Fibroblast of peridontal ligament (primary cell): Measurements from ENCODE around the gene RIPPLY3.
"Not testable (repeated sequence)": the region's sequence is repeated elsewhere in the genome, so short reads cannot be mapped to it uniquely, and the experiment has no call there.

Experiments
- DNase-seq: peaks from one replicate; pipeline ENCODE4 v3.0.0-alpha.2; 2010; ENCODE audit errors: extremely low read depth

RIPPLY3 gene

DNA sequence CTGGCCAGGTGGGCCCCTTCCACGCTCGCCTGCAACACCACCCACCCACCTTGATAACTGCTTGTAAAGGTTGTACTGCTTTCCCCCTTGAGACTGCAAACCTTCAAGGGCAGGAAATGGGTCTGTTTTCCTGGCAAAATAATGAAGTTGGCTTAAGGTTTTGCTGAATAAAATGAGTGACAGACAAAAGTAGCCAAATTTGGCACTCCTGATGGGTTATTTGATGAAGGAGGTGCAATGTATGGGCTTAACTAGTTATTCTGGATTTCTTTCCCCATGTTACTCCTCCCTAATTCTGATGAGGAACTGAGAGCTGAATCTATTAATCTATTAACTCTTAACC lies 25.5 kb upstream of the RIPPLY3 start:
- DNase-seq, result no peak

- no peak for DNase-seq
These were observed 24.4 kb upstream of the RIPPLY3 start for GRCh38 chr21:36981977-36982700.

DNA sequence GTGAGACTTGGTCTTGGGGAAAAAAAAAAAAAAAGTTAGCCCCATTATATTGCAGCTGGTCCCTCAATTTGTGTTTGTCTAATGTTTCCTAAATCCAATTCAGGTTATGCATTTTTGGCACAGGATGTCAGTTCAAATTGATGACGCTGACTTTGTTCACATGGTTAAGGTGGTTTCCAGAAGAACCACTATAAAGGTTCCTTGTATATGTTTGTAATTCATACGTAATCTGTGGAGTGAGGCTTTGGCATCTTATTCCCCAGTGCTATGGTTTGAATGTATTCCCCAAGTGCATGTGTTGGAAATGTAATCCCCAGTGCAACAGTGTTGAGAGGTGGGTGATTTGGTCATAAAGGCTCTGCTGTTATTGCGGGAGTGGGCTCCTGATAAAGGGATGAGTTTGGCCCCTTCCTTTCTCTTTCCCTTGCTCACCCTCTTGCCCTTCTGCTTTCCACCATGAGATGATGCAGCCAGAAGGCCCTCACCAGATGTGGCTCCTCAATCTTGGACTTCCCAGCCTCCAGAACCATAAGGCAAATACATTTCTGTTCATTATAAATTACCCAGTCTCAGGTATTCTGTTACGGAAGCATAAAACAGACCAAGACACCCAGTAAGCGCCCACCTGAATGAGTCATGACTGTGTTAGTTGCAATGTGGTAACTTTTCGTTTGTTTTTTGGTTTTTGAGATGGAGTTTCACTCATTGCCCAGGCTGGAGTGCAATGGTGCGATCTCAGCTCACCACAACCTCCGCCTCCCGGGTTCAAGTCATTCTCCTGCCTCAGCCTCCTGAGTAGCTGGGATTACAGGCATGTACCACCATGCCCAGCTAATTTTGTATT lies 20.5 kb upstream of the RIPPLY3 start:
- DNase-seq, result no peak

DNA sequence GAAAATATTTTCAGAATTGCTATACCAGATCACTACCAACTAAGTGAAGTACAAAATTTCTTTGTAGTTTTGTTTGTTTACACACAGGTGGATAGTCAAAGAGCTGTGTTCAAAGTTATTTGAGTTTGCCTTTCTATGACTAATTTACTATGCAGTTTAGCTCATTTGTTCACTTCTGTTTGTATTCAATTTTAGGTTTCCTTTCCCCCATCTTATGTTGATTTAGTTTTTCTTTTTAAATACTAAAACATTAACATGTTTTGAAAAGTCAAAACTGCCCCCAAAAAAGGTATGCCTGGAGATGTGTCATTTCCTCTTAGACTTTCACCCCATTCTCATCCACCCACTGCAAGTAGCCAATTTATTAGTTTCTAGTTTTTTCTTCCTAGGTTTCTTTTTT lies 18.7 kb upstream of the RIPPLY3 start:
- no peak for DNase-seq

GRCh38 chr21:36988536-36988935 lies 18.0 kb upstream of the RIPPLY3 start:
- peak; percentile 11 for DNase-seq

GRCh38 chr21:36989199-36989698 lies 17.3 kb upstream of the RIPPLY3 start:
- not testable (repeated sequence) for DNase-seq

DNA sequence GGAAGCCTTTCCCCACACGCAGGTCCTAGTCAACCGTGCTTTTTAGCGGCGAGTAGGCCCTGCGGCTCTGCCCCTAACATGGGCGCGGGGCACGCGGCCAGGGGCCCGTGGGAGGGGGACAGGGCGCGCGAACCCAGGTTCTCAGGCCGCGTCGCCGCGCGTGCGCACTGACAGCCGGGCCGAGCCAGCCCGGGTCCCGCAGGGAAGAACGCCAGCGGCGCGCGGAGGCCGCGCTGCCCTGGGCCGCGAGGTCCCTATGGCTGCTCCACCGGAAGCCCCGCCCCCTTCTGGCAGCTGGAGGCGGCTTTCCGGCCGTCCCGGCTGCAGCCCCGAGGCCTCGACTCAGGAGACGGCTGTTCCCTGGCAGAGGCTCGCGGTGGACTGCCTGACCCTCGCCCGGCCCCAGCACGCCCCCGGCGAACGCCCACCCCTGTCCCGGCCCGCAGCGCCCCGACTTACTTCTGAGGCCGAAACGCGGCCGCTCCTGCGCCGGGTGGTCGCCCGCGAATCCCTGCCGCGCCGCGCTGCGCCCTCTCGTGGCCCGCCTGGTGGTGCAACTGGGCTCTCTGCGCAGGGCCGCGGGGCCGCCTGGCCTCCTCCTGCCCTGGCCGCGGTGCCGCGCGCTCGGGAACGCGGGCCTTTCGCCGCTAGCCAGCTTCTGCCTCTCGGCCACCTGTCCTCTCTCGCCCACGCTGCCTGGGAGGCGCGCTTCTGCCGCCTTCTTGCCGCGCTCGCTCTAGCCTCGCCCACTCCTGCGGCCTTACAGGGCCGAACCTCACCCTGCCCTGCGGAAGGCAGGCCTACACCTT lies 16.6 kb upstream of the RIPPLY3 start:
- DNase-seq, result peak; percentile 86

- no peak for DNase-seq
These were observed 15.8 kb upstream of the RIPPLY3 start for GRCh38 chr21:36990508-36991205.

GRCh38 chr21:36992671-36993070 lies 13.8 kb upstream of the RIPPLY3 start:
- DNase-seq, result no peak

DNA sequence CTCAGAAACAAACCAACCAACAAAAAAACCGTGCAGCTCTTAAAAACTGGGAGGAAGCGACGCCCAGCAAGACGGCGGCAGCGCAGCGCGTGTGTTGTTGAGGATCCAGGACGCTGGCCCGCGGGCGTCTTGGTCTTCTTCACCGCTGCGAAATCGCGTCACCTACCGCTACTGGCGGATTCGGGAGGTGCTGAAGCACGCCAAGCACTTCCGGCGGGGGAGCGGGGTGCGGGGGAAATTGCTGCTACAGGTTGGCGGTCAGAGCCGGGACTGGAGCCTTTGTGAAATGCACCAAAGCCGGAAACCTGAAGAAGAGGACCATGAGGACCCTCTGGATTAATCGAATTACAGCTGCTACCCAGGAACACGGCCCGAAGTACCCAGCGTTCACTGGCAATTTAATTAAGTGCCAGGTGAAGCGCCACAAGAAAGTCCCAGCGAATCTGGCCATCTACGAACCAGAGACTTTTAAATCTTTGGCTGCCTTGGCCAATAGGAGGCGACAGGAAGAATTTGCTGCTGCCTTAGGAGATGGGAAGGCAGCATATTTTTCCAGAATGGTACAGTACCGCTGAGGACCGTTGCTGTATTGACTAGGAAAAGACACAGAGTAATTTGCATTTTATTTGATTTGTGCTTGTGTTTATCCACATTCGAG lies 11.9 kb upstream of the RIPPLY3 start:
- no peak for DNase-seq

GRCh38 chr21:36995285-36995684 lies 11.2 kb upstream of the RIPPLY3 start:
- not testable (repeated sequence) for DNase-seq

DNA sequence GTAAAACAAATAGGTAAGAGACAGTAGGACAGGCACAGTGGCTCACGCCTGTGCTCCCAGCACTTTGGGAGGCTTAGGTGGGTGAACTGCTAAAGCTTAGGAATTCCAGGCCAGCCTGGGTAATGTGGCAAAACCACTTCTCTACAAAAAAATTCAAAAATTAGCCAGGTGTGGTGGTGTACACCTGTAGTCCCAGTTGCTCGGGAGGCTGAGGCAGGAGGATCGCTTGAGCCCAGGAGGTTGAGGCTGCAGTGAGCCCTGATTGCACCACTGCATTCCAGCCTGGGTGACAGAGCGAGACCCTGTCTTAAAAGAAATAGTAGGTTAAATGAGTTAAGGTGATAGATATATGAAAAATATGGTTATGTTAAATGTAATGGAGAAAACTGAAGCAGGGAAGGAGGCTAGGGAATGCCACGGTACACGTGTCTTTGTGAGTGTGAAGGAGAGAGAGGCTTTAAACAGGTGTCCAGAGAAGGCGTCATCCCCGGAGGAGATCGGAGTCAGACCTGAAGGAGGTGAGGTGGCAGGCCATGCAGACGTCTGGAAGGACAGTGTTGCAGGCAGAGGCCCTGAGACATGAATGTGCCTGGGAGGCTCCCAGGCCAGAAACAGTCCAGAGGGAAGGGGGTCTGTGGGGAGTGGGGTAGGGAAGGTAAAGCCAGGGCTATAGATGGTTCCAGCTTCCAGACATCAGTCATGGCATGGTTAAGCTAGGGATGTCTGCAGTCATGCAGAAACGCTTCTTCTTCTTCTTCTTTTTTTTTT lies 7.2 kb upstream of the RIPPLY3 start:
- DNase-seq, result no peak

- DNase-seq, result no peak
These were observed 6.1 kb upstream of the RIPPLY3 start for GRCh38 chr21:37000381-37000780.

GRCh38 chr21:37001441-37001840 lies 5.1 kb upstream of the RIPPLY3 start:
- peak; percentile 57 for DNase-seq

- DNase-seq, result not testable (repeated sequence)
These were observed 3.7 kb upstream of the RIPPLY3 start for GRCh38 chr21:37002851-37003250.

DNA sequence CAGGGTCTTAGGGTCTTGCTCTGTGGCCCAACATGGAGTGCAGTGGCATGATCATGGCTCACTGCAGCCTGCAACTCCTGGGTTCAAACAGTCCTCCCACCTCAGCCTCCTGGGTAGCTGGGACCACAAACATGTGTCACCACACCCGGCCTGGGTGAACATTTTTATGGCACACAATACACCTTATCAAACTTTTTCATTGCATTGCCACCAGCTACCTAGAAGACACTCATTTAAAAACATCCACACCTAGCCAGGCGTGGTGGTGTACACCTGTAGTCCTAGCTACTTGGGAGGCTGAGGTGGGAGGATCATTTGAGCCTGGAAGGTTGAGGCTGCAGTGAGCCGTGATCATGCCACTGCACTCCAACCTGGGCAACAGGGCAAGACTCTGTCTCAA lies 2.6 kb upstream of the RIPPLY3 start:
- not testable (repeated sequence) for DNase-seq

- no peak for DNase-seq
These were observed 685 bp upstream of the RIPPLY3 start for GRCh38 chr21:37005548-37006485.

GRCh38 chr21:37008724-37009123 lies 2.2 kb downstream of the RIPPLY3 start:
- no peak for DNase-seq

GRCh38 chr21:37009740-37010341 lies 3.3 kb downstream of the RIPPLY3 start:
- peak; percentile 84 for DNase-seq
